ENCODE results near the gene PJVK. TPM values are rescaled to one million over a fixed set of nuclear protein-coding genes. Genes with fewer than 3 reads are reported as not detected.

The PJVK gene
- total and polyA plus RNA-seq, 9 of the 15 experiments (the other 6 are each of a cell fraction or from before 2014, with no cell fraction given) = 0.11 to 1.5 (median 0.73) TPM

- TF ChIP-seq GTF3C2 (IDR thresholded peaks at IDR 0.05; ENCODE audit: borderline replicate concordance, extremely low read depth, insufficient read length) (no peak), PYGO2 (tag; IDR thresholded peaks at IDR 0.05) (no peak), SREBF1 (IDR thresholded peaks at IDR 0.05; ENCODE audit: borderline replicate concordance, low read depth, low read length) (no peak), CBX3 (IDR thresholded peaks at IDR 0.05; ENCODE audit: borderline replicate concordance in 1 of 2, low read length in 2 of 2) (peak in 1 of 2 experiments; percentile 44; a peak in 1 of 3 replicates), FOXA1 (IDR thresholded peaks at IDR 0.05; ENCODE audit: borderline replicate concordance) (no peak), BHLHE40 (IDR thresholded peaks at IDR 0.05; ENCODE audit: low read length) (peak; percentile 45; the same call in 1 of the 2 replicates), CREM (IDR thresholded peaks at IDR 0.05; ENCODE audit: low read depth) (peak; percentile 92), TBL1XR1 (IDR thresholded peaks at IDR 0.05; ENCODE audit: low read length in 2 of 2) (peak in 1 of 2 experiments; percentile 63; a peak in 2 of 4 replicates), BACH1 (tag; IDR thresholded peaks at IDR 0.05) (no peak), ZNF239 (CRISPR knock-in tag; IDR thresholded peaks at IDR 0.05) (no peak), HNRNPLL (IDR thresholded peaks at IDR 0.05; ENCODE audit: low read depth, low read length, poor library complexity, severe bottlenecking) (peak; percentile 90), ZNF639 (CRISPR knock-in tag; conservative IDR thresholded peaks at IDR 0.05 in 1 of 2, IDR thresholded peaks at IDR 0.05 in 1 of 2) (0 out of 4 replicates have a peak, but pooled peaks of 1 of the 2 experiments have one; percentile 6), TEAD4 (IDR thresholded peaks at IDR 0.05; ENCODE audit: low read length) (0 out of 2 replicates have a peak, but pooled peaks have one; percentile 6), TEAD4 (CRISPR knock-in tag; IDR thresholded peaks at IDR 0.05; ENCODE audit: borderline replicate concordance) (no peak), USF2 (CRISPR knock-in tag; IDR thresholded peaks at IDR 0.05) (no peak), ZMIZ1 (IDR thresholded peaks at IDR 0.05; ENCODE audit: low read depth in 2 of 2, low read length in 2 of 2) (0 out of 4 replicates have a peak, but pooled peaks of 1 of the 2 experiments have one; percentile 6)
Observed at GRCh38 chr2:178478439-178479274, 27.5 kb downstream of the PJVK start, which contains the start of gene FKBP7 (continued).

Data from K562 (cell line).